Muscle of arm (tissue), 12 donors: ENCODE data around the gene MAST3. TPM values are rescaled to one million over a fixed set of nuclear protein-coding genes. Genes with fewer than 3 reads are reported as not detected.

Experiments
- DNase-seq: peaks from one replicate; pipeline ENCODE4 v3.0.0-alpha.2; 2013
- polyA plus RNA-seq, 12 donors: library from polyadenylated mRNA; unstranded; fragments of 120-200 nt; gene quantifications; one replicate each; pipeline ENCODE4 v1.2.1, GENCODE V29; 2013; ENCODE audit not compliant: insufficient read length in 12 of 12

Gene MAST3
- polyA plus RNA-seq, 12 donors = 4.4 to 70.6 (median 8.8) TPM

DNA sequence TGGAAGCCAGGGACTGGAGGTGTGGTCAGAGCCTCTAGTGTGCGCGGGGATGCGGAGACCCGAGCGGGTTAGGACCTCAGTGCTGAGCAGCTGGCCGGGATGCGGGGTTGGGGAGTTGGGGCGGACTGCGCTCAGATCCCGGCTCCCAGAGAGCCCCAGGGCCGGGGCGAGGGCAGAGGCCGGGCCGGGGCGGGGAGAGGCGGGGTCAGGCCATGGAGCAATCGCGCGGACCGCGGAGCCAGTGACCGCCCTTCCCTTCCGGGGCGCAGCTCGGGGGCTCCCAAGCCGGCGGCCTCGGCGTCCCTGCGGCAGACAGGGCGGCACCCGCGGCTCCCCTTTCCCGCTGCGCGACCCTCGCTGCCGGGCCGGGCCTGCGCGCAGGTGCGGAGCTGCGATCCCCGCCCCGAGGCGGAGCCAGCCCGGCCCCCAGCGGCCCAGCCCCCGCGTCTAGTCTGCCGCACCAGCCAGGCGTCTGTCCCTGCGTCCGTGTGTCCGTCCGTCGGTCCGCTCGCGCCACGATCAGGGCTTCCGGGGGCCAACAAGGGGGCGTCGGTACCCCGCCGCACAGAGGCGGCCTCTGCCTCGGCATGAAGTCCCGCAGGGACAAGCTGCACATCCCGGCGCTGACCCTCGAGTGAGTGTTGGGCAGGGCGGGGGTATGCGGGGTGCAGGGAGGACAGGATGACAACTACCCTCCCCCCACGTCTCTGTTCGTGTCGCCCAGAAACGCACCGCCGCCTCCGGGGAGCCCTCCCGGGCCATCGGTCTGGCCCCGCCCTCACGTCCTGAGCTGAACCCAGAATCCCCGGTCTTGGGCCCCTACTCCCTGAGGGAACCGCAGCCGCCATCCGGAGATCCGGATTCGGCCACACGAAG, 12.4 kb downstream of the MAST3 start:
- no peak for DNase-seq

DNA sequence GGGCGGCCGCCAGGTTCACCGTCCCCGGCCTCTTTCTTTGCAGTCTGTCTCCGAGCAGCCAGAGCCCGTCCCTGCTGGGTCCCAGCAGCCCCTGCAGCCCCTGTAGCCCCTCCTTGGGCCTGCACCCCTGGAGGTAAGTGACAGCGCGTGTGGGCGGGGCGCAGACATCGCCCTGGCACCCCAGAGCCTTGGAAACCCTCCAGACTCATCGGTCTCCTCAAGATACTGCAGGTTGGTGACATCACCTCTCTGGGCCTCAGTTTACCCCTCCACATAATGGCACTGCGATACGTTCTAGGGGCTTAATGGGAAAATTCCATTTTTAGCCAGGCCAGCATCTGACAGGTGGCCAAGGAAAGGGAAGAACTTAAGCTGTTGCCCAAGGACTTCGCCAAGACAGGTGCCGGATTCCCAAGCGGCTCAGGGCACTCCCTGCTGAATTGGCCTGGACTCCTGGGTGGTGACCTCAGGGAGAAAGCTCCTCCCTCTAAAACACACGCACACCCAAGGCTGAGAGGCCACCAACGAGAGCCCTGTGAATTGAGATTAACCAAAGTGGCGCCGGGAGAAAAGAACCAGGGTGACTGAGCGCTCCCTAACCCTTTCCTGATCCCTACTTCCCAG, 13.1 kb downstream of the MAST3 start:
- DNase-seq = no peak

DNA sequence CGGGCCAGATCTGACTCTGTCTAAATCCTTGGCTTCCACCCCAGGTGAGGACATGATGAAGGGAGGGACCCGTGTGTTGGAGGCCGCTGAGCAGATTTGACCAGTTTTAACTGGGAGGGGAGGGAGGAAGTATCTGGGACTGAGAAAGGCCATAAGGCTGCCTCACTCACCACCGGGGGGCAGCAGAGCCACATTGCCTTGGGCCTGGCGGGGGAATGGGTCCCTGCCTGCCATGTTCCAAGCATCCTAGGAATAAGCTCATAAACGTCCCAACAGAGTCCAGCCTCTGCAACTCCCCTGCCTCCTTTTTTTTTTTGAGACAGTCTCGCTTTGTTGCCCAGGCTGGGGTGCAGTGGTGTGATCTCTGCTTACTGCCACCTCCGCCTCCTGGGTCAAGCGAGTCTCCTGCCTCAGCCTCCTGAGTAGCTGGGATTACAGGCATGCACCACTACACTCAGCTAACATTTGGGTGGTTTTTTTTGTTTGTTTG, 15.5 kb downstream of the MAST3 start:
- peak; percentile 87 for DNase-seq

DNA sequence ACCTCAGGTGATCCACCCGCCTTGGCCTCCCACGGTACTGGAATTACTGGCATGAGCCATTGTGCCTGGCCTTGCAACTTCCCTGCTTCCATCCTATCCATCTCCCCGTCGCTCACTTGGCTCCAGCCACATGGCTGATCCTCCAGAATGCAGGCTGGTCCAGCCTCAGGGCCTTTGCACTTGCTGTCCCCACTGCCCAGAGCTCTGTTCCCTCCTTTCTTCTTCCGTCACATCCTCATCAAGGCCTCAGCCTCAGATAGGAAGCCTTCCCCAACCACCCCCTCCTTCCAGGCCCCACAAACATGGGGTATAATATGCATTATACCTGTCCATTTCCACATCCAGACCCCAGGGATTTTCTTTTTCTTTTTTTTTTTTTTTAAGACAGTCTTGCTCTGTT, 16.2 kb downstream of the MAST3 start:
- DNase-seq = no peak

DNA sequence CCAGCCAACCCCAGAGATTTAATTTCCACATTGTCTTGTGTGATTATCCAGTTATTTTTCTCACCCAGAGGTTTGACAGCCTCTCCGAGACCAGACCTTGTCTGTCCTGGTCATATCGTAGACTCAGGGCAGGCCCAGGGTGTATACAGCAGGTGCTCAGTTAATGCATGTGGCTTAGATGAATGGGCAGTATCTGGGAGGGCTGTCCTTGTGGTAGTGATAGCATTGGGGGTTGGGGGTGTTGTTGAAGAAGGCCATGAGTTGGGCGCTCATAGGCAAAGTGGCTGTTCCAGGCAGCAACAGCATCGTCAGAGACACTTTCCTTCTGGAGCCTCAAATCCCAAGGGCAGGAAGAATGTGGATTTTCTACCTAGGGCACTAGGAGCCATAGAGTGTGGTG, 16.9 kb downstream of the MAST3 start:
- DNase-seq = no peak

DNA sequence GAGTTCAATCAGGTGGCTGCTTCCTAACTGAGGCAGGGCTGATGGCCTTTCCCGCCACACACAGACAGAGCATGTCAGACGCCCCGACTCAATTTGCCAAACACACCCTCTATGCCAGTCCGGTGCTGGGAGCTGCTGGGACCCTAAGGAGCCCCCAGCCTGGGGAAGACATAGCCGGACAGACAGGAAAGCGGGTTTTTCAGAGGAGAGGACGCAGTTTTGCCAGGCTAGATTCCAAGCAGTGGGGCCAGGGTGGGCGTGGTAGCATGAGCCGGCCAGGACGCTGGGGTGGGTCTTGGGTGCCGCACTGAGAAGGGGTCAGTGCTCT, 19.8 kb downstream of the MAST3 start:
- no peak for DNase-seq

DNA sequence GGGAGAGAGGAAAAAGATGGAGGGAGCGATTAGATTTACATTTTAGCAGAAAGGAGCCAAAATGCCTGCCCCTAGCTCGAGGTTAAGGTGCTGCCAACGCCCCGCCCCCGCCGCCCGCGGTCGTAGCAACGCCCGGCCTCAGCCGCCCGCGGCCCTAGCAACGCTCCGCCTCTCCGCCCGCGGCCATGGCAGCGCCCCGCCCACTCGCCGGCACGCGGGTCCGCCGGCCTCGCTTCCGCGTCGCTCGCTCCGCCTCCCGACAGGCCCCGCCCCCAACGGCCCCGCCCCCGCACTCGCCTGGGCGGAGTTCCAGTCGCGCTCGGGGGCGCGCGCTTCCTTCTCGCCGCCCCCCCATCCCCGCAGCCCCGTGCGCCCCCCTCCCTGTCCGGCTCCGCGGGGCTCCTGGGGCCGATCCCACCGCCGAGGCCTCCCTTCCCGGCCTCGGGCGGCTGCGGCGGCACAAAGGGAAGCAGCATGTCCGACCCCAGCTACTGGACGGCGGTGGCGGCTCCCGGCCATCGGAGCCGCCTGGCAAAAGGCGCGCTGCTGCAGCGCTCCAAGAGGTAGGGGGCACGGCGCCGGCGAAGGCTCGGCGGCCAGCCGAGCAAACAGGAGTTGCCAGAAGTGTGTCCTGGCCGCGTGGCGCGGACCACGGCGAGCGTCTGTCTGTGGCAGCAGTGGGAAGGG, 20.3 kb downstream of the MAST3 start:
- peak; percentile 85 for DNase-seq

DNA sequence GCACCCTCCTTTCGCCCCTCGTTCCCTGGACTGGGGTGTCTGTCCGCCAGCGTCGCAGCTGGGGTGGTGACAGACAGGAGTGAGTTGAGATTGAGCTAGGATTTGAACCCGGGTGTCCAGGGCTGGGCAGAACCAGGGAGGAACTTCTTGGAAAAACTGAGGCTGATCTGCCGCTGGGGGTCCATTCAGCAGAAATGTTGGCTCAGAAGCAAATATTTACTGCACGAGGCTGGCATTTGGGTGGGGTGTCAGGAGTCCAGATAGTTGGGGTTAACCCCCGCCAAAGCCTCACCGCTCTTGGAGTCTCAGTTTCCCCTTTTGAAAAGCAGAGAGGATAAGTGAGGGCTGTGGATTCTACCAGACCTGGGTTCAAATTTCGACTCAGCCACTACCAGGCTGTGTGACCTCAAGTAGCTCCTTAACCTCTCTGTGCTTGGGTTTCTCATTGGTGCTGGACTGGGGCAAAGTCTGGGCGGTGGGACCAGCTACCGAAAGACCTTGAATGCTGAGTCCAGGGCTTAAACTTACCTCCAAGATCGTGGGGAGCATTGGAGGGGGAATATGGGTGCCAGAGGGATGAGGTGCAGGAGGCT, 20.9 kb downstream of the MAST3 start:
- no peak for DNase-seq

DNA sequence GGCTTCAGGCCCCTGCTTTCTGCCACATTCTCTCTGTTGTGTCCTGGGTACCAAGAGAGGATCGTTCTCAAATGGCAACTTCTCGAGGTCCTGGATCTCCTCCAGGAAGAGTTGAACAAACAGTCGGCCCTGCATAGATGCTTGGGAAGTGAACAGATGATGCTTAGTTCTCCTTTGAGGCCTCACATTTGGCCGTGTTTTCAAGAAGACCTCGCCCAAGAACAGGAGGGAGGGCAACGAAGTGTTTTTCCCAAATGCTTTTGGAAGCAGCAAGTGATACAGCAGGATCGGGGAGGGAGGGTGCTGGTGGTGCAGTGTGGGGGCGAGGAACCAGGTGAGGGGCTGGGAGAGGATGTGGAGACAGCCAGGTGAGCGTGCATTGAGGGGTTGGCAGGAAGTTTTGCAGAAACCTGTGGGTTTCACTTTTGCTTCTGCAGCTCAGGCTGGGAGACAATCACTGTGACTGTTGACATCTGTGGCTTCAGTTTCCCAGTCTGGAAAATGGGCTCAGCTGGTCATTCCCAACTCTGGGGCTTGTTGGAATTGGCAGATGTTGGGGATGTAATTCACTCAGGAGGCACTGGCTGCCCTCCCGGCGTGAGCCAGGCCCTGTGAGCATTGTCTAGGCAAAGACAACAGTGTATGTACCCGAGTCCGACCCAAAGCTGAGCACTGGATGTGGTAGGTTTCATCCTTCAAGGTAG, 21.6 kb downstream of the MAST3 start:
- DNase-seq = peak; percentile 59

DNA sequence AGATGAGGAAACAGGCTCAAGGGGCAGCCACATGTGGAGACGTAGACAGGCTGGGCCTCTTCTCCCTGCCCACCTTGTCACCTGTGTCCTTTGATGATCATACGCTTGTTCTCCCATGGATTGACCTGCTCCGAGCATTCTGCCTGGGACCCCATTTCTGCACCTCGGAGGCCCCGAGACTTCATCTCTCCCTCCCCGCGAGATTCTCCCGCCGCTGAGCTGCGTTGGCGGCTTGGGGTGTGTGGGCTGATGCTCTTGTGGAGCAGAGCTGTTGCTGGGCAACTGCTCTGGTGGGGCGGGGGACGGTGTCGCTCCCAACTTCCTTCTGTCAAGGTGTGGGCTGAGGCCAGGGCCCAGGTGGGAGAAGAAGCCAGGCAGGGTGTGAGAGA, 22.1 kb downstream of the MAST3 start:
- DNase-seq = no peak

DNA sequence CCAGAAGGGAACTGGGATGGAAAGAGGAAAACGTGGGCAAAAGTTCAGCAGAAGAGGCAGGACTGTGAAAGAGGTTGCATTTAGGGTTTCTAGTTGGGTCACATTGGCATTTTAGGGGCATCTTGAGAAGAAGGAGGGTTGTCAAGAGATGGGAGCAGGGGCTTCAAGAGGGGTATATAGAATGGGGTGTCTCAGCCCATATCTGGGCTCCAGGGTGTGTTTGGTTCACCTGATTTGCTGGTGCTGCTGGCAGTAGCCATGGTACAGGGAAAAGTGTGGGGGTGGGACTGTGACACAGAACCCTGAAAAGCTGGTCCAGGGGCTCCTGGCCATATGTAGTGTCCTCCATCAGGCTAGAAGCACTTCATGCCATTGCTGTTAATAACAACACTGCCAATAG, 22.5 kb downstream of the MAST3 start:
- no peak for DNase-seq

DNA sequence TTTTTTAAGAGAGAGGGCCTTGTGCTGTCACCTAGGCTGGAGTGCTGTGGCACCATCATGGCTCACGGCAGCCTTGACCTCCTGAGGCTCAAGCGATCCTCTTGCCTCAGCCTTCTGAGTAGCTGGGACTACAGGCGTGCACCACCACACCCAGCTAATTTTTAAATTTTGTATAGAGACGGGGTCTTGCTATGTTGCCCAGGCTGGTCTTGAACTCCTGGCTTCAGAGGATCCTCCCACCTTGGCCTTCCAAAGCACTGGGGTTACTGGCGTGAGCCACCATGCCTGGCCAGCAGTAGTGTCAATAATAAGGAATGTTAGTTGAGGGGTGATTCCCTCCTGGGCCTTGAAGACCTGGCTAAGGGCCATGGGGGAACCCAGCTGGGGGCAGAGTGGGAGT, 23.6 kb downstream of the MAST3 start:
- no peak for DNase-seq

DNA sequence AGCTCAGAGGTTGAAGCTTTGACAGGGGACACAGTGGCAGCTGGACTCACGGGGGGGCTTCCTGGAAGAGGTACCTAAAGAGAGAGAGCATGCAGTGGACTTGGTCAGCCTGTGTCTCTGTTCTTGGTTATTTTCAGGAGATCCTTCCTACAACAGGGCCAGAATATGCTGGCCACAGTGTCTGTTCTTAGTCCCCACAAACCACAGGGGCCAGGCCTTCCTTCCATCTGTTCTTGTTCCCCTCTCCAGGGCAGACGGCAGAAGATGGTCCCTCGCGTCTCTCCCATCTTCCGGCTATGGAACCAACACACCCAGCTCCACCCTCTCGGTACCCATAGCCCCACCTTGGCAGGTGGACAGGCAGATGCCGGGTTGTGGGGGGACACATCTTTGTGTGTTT, 24.8 kb downstream of the MAST3 start:
- DNase-seq = no peak

DNA sequence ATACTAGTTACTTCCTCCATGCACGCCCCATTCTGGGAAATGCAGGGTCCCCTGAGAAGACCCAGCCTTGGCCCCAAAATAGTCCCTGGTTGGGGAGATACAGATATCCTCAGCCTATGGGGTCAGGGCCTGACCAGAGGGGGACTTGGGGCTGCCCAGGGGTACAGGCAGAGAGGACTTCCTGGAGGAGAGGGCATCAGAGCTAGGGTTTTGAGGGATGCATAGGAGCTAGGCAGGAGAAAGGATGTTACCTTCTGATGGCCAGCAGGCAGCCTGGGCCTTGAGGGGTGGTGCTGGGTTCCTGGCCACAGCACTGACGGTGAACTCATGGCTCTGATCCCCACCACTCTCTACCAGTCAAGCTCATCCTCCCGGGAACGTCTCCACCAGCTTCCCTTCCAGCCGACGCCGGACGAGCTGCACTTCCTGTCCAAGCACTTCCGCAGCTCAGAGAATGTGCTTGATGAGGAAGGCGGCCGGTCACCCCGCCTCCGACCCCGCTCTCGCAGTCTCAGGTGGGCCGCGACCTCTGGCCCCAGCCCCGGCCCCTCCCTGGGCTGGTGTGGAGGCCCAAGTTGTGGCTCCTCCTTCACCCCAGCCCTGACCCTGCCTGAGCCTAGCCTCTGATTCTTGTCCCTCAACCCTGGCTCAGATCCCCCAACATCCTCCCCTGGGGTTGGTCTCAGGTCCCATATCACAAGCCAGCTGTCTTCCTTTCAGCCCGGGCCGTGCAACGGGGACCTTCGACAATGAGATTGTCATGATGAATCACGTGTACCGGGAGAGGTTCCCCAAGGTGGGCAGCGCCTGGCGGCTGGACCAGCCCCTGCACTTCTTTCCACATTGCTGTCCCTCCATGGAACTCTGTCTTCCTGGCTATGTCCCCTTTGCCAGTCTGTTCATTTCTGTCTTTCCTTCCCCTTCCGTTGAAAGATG, 25.6 kb downstream of the MAST3 start:
- no peak for DNase-seq

DNA sequence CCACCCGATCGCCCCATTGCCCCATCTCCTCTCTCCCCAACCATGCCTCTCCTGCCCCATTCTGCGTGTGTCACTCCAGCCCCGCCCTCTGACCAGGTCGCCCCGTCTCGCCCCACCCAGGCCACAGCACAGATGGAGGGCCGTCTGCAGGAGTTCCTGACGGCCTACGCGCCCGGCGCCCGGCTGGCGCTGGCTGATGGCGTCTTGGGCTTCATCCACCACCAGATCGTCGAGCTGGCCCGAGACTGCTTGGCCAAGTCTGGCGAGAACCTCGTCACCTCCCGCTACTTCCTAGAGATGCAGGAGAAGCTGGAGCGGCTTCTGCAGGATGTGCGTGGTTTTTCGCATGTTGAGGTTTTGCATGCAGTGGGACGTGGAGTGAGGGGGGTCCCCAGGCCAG, 26.2 kb downstream of the MAST3 start:
- no peak for DNase-seq

DNA sequence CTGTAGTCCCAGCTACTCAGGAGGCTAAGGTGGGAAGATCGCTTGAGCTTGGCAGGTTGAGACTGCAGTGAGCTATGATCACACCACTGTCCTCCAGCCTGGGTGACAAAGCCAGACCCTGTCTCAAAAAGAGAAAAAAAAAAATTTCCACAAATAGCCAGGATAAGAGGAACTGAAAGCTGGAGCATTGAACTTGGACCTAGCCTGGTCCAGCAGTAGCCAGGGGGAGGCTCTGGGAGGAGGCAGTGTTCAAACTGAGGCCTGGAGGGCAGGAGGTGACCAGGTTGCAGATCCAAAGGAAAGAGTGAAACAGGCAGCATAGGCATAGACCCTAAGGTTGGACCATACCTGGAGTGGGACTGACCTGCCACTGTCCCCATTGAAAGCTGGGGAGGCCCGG, 28.5 kb downstream of the MAST3 start:
- DNase-seq = no peak

DNA sequence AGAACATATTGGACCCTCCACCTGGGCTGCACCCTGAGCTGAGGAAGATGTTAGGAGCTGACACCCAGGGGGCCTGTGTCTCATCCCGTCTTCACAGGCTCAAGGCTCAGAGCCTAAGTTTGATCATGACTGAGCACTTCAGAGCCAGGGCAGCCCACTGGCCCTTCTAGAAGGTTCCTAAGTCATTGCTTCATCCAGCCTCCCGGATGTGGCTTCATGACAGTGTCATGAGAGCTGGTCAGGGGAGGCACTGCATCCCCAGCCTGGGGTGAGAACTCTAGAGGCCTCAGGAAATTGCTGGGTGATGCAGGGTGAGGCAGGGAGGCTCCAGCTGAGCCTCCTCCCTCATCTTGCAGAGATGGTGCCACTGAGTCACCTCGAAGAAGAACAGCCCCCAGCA, 30.5 kb downstream of the MAST3 start:
- DNase-seq = no peak

DNA sequence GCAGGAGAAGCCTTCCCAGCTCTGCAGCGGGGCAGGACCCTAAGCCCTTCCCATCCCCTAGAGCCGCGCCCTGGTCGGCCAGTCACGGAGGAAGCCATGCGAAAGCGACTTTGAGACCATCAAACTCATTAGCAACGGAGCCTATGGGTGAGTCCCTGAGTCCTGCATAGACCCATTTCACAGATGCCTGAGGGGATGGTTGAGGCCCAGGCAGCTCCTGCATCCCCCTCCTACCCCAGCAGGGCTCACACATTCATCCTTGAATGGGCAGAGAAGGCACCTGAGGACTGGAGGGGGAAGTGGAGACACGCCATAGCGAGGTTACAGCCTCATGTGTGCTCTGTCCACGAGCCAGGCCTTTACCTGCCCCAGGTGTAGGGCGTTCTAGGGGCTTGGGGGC, 31.2 kb downstream of the MAST3 start:
- DNase-seq = no peak

DNA sequence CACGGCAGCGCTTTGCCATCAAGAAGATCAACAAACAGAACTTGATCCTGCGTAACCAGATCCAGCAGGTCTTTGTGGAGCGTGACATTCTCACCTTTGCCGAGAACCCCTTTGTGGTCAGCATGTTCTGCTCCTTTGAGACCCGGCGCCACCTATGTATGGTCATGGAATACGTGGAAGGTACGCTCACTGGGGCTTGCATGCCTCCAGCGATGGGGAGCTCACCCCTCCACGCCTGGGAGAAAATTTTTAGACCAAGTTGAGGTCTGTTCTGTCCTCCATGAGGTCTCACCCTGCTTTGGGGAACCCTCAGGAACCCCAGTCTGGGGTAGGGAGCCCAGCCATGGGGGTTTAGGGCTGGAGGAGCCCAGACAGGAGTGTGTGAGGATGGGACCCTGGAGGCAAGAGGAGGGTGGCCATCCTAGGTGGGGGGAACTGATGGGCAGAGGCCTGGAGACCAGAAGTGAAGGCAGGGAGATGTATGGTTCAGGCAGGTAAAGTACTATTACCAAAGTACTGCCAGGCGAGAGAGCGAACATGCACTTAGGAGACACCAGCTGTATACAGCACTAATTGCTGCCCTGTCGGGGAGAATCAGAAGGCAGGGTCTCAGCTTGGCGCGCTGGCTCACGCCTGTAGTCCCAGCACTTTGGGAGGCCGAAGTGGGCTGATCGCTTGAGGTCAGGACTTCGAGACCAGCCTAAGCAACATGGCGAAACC, 33.1 kb downstream of the MAST3 start:
- no peak for DNase-seq
